Measurements from ENCODE around the gene DKKL1. TPM values are rescaled to one million over a fixed set of nuclear protein-coding genes. Genes with fewer than 3 reads are reported as not detected.
"Not testable (repeated sequence)": the region's sequence is repeated elsewhere in the genome, so short reads cannot be mapped to it uniquely, and the experiment has no call there.

Gene DKKL1
- total and polyA plus RNA-seq, 10 donors, result 0.57 to 1.1 (median 0.68) TPM; not detected in 6

DNA sequence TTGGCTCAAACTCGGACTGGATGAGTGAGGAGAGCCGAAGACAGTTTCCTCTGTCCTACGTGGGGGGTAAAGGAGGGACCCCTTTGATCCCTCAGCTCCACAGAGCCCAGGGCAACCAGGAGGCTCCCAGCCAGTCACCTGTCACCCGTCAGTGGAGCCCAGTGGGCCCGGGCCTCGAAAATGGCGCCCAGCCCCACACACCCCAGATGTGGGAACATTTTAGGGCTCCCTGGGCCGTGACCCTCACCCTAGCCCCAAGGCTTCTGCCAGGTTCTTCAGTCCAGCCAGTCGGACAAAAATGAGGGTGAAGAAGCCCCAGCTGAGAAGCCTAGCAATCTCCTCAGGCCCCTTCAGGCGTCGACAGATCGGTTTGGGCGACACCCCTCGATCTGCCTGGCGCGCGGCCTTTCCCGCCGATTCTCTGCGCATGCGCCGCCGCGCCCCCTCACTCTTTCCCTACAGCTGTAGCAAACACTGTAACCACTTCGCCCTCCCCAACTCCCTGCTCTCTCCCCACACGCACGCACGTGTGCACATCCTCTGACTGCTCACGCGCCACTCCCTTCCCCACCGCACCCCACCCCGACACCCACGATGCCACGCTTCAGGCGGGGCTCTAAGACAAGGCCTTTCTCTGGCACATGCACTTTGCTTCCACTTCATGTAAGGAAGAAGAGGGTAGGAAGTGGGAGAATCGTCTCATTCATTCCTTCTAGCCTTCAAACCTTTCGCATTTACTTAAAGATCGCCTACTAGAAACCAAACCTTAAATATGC is 38.7 kb upstream of the DKKL1 start, which contains the start of gene SLC6A16:
TSS of gene SLC6A16 (minus strand) at position 391 of the 776 bp plus-strand sequence. CDS start 13,844 bp downstream, outside the sequence.
- no peak for DNase-seq
- peaks cover 0 to 32% (median 25%) of the 10 kb centered on the region in 8 donors for H3K9me3 ChIP-seq
- intact Hi-C loops (cut with DNase I; ENCODE audit: low total_unique reads), result no loop called here
- H3K4me3 ChIP-seq, result no peak within 1 kb of the TSS
- H3K36me3 ChIP-seq, result peaks cover 0 to 17% (median 5%) of the 10 kb centered on the region in 6 donors
- no peaks in the 10 kb centered on the region for H3K27me3 ChIP-seq (replicated peaks in 1 of 7)
- peaks cover 0 to 57% (median 41%) of the 10 kb centered on the region in 6 donors for H3K4me1 ChIP-seq
- peak within 1 kb of the TSS in 7 of 8 donors; percentile 52 to 95 (median 87) for H3K27ac ChIP-seq
- TF ChIP-seq, protein P1, sequence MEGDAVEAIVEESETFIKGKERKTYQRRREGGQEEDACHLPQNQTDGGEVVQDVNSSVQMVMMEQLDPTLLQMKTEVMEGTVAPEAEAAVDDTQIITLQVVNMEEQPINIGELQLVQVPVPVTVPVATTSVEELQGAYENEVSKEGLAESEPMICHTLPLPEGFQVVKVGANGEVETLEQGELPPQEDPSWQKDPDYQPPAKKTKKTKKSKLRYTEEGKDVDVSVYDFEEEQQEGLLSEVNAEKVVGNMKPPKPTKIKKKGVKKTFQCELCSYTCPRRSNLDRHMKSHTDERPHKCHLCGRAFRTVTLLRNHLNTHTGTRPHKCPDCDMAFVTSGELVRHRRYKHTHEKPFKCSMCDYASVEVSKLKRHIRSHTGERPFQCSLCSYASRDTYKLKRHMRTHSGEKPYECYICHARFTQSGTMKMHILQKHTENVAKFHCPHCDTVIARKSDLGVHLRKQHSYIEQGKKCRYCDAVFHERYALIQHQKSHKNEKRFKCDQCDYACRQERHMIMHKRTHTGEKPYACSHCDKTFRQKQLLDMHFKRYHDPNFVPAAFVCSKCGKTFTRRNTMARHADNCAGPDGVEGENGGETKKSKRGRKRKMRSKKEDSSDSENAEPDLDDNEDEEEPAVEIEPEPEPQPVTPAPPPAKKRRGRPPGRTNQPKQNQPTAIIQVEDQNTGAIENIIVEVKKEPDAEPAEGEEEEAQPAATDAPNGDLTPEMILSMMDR (IDR thresholded peaks at IDR 0.05 in 8 of 11, conservative IDR thresholded peaks at IDR 0.05 in 3 of 11), result no peak
- no peak for TF ChIP-seq POLR2A (IDR thresholded peaks at IDR 0.05)
- TF ChIP-seq POLR2AphosphoS5 (IDR thresholded peaks at IDR 0.05), result peak in 1 of 3 donors; percentile 45
- 86 to 92% (median 88%) methylated on average over 34 to 38 of the region's 38 CpGs for WGBS, 5 donors

DNA sequence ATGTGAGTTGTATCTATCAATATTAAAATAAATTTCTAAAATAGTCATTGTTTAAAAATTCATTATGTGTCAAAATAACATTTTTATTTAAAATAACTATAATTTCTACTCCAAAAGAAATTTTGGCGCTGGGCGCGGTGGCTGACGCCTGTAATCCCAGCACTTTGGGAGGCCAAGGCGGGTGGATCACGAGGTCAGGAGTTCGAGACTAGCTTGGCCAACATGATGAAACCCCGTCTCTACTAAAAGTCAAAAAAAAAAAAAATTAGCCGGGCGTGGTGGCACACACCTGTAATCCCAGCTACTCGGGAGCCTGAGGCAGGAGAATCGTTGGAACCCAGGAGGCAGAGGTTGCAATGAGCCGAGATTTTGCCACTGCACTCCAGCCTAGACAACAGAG is 37.9 kb upstream of the DKKL1 start:
- WGBS, 5 donors, result 77 to 90% (median 85%) methylated on average over 13 of the region's 13 CpGs
- Histone ChIP-seq H3K27ac (peak overlapping the region in 7 of 8 donors; percentile 52 to 95 (median 87)), H3K4me1 (peaks cover 0 to 65% (median 49%) of the 10 kb centered on the region in 6 donors), H3K9me3 (peaks cover 0 to 24% (median 18%) of the 10 kb centered on the region in 8 donors), H3K36me3 (peaks cover 0 to 25% (median 3%) of the 10 kb centered on the region in 6 donors)
- intact Hi-C loops (cut with DNase I; ENCODE audit: low total_unique reads); DNase-seq; H3K4me3 ChIP-seq; H3K27me3 ChIP-seq (replicated peaks in 1 of 7): not testable (repeated sequence)

DNA sequence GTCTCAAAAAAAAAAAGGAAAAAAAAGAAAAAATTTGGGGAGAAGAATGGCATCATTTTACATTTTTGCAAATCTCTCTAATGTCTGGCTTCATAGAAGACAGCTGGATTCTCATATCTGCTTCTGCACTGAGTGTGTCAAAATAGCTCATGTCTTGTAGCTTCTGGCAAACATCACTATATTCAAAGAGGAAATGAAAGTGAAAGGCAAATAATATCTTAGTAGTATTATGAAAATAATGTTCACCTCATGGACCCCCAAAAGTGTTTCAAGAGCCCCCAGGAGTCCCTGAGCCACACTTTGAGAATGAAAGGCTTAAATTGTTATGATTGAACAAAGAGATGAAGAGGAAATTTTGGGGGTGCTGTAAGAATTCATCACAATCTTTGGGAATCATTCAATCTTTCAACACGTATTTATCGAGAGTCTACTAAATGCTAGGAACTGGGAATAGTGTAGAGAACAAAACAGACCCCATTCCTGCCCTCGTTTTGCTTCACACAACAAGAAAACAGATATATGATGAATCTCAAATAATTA is 37.4 kb upstream of the DKKL1 start:
- no peaks in the 10 kb centered on the region for H3K27me3 ChIP-seq (replicated peaks in 1 of 7)
- no peak for DNase-seq
- peaks cover 0 to 29% (median 2%) of the 10 kb centered on the region in 6 donors for H3K36me3 ChIP-seq
- WGBS, 5 donors, result 72 to 90% (median 82%) methylated on average over 3 of the region's 3 CpGs
- peak overlapping the region; percentile 35 to 95 (median 78) for H3K27ac ChIP-seq
- H3K4me3 ChIP-seq, result no peak overlapping the region
- no peak for TF ChIP-seq POLR2AphosphoS5 (IDR thresholded peaks at IDR 0.05)
- TF ChIP-seq POLR2A (IDR thresholded peaks at IDR 0.05), result no peak
- TF ChIP-seq, protein P1 (IDR thresholded peaks at IDR 0.05 in 8 of 11, conservative IDR thresholded peaks at IDR 0.05 in 3 of 11), result no peak
- intact Hi-C loops (cut with DNase I; ENCODE audit: low total_unique reads), result no loop called here
- peaks cover 0 to 20% (median 13%) of the 10 kb centered on the region in 8 donors for H3K9me3 ChIP-seq
- H3K4me1 ChIP-seq, result peaks cover 0 to 70% (median 53%) of the 10 kb centered on the region in 6 donors

DNA sequence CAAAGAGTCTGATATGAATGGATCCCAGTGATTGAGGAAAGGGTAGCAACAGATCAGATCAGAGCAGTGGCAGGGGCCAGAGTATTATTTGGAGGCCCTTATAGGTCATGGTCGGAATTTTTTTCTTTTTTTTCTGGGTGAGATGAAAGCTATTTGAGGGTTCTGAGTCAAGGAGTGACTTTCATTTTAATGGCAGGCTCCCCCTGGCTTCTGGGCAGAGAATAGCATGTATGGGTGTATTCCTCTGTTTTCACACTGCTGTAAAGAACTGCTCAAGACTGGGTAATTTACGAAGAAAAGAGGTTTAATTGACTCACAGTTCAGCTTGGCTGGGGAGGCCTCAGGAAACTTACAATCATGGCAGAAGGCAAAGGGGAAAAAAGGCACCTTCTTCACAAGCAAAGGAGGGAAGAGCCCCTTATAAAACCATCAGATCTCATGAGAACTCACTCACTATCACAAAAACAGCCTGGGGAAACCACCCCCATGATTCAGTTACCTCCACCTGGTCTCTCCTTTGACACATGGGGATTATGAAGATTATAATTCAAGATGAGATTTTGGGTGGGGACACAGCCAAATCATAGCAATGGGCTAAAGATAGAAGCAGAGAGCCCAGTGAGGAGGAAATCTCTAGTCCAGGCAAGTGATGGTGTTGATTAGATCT is 35.7 kb upstream of the DKKL1 start:
- Histone ChIP-seq H3K36me3 (peaks cover 0 to 19% (median 0%) of the 10 kb centered on the region in 6 donors), H3K9me3 (peaks cover 0 to 5% (median under 1%) of the 10 kb centered on the region in 8 donors), H3K4me1 (peaks cover 6 to 87% (median 71%) of the 10 kb centered on the region in 6 donors), H3K4me3 (no peak overlapping the region), H3K27ac (peak overlapping the region in 7 of 8 donors; percentile 46 to 95 (median 87)), H3K27me3 (replicated peaks in 1 of 7) (no peaks in the 10 kb centered on the region)
- no peak for TF ChIP-seq POLR2AphosphoS5 (IDR thresholded peaks at IDR 0.05)
- TF ChIP-seq, protein P1 (IDR thresholded peaks at IDR 0.05 in 8 of 11, conservative IDR thresholded peaks at IDR 0.05 in 3 of 11), result peak; percentile 31 to 80 (median 69)
- DNase-seq, result no peak
- 33 to 42% (median 39%) methylated on average over 2 of the region's 2 CpGs for WGBS, 5 donors
- intact Hi-C loops (cut with DNase I; ENCODE audit: low total_unique reads), result no loop called here

Data from spleen (tissue), 11 donors.